NCI-H1436 (cell line): ENCODE measurements around the gene CASZ1.

Source experiments
- DNase-seq: peaks from one replicate; lab custom pipeline; 2025; lab: John Stamatoyannopoulos, UW

Gene CASZ1

GRCh38 chr1:10795276-10796021, 997 bp downstream of the CASZ1 start:
- DNase-seq = no peak

GRCh38 chr1:10794724-10795275, 1.6 kb downstream of the CASZ1 start:
- no peak for DNase-seq

- no peak for DNase-seq
Measured at GRCh38 chr1:10793129-10793651, 3.3 kb downstream of the CASZ1 start.

GRCh38 chr1:10791105-10791951, 5.1 kb downstream of the CASZ1 start:
- peak; percentile 35 for DNase-seq

DNA sequence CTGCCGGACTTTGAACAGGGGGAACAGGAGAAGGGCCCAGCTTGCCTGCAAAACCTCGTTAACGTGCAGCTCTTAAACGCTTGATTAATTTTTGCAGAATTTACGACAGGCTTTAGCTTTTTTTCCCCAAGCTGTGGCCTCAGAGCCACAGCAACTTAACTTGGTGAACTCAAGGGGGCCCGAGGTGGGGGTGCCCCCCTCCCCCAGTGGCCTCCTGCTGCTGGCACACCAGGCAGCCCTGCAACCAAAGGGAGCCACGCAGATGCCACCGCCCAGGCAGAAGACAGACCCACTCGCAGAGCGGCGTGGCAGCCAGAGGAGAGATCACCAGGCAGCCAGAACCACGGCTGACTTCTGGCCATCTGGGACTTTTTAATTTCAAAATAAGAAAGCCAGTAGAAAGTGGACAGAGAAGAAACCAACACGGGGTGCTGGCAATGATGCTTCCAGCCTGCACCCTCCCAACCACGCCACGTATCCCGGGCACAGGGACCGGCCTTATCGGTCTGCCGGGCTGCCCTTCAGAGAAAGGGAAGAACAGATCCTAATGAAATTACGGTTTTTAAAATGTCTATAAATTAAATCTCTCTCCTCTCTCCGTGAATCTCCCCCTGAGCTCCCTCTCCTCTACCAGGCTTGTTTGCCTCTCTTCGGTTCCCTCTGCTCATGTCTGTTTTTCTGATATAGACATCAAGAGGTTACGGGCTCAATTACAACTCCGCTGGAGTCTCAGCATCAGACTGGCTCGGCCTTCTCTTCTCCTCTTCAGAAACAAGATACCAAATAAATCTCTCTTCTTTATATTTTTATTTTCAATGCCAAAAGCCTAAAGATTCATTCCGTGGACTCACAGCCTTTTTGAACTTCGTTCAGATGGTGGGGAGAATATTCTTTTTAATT, 6.4 kb downstream of the CASZ1 start:
- DNase-seq = no peak

- no peak for DNase-seq
Measured at GRCh38 chr1:10789047-10789791, 7.2 kb downstream of the CASZ1 start.

DNA sequence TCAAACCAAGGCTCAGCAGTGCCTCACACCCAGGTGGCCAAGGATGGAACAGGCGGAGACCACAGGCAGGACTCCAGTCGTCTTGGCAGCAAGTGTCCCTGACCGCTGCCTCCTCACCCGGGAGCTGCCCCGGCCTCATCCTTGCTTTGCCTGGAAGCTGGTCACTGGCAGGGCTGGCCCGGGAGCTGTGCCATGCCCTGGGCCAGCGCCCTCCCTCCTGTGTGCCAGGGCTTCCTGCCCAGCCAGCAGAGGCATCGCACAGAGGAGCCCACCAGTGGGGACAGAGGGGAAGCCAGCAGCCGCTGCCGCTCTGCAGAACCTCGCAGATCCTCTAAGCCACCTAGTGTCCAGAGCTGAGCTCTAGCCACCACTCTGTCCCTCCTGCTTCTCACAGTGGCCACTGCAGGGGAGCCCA, 7.8 kb downstream of the CASZ1 start:
- no peak for DNase-seq

DNA sequence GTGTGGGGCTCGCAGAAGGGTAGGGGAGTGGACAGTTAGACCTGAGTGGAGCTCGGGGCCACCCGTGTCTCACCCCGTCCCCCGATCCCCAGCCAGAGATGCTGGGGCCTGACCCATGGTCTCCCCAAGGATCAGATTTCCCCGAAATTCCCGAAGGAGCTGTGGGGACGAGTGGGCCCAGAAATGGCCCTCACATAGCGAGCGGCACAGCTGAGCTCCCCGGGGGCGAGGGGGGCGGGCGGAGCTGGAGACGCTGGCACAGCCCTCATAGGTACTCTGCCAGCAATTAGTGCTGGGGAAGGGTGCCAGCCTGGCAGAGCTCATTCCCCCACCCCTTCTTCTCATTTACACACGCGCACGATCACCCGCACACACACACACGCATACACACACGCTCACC, 9.2 kb downstream of the CASZ1 start:
- peak; percentile 35 for DNase-seq

- no peak for DNase-seq
Measured at GRCh38 chr1:10785728-10786638, 10.5 kb downstream of the CASZ1 start.

GRCh38 chr1:10784998-10785727, 11.3 kb downstream of the CASZ1 start:
- DNase-seq = no peak

DNA sequence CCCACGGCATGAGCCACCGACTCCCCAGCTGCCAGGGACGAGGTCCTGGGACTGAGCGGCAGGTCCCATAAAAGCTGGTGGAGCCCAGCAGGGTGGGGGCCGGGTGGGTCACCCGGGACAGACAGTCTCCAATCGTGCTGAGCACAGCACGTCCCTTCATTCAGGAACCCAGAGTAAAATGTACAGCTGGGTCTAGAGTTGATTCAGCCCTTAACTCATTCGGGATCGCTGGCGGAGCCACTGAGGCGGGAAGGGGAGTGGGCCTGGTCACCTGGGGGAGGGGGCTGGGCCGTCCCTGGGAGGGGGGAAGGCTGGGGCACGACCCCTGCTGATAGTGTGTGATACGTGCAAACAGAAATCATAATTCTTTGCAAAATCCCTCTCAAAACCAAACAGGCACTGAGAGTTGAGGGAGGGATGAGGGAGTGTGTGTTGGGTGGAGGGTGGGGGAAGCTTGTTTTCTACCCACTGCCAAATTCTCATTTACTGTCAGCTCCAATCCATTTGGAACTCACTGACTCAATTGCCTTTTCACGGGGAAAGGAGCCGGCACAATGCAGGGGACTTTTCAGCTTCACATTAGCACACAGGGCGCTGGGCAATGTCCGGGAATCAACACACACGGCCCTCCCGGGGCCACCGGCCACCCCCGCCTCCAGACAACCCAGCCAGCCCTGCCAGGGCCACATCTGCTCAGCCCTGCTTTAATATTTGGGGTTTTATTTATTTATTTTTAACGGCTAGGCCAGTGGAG, 13.8 kb downstream of the CASZ1 start:
- DNase-seq = no peak

GRCh38 chr1:10781137-10781536, 15.3 kb downstream of the CASZ1 start:
- DNase-seq = no peak

DNA sequence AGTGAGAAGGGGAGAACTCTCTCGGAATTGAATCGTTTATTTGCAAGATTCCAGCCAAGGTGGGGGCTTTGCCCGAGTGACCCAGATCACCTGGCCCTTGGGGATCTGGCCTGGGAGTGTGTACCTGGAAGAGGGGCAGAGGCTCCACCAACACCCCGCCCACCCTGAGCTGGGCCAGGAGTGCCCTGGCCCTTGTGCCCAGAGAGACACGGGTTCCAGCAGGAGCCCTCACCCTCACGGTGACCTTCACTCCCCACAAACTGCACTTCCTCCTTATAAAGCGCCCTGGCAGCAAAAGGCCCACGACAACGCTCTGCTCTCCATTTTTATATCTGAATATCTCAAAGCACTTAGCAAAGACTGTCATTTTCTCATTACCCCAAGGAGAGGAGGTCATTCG, 16.6 kb downstream of the CASZ1 start:
- no peak for DNase-seq

GRCh38 chr1:10779201-10779600, 17.2 kb downstream of the CASZ1 start:
- peak; percentile 72 for DNase-seq

DNA sequence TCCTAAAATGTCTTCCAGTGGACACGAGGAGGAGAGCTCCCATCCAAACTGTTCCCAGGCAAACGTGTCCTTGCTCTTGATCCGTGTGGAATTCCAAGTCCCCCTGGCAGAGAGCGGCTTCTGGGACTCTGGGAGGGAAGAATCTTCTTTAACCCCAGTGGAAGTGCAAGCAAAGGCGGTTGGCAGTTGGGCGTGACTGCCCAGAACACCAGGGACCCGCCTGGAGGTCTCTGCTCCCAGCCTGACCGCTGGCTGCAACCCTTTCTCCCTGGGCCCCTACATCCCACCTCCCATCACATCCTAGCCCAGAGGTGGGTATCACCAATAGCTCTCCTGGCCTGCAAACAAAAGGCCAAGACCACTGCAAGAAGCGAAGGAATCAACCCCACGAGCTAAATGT, 17.8 kb downstream of the CASZ1 start:
- DNase-seq = no peak

DNA sequence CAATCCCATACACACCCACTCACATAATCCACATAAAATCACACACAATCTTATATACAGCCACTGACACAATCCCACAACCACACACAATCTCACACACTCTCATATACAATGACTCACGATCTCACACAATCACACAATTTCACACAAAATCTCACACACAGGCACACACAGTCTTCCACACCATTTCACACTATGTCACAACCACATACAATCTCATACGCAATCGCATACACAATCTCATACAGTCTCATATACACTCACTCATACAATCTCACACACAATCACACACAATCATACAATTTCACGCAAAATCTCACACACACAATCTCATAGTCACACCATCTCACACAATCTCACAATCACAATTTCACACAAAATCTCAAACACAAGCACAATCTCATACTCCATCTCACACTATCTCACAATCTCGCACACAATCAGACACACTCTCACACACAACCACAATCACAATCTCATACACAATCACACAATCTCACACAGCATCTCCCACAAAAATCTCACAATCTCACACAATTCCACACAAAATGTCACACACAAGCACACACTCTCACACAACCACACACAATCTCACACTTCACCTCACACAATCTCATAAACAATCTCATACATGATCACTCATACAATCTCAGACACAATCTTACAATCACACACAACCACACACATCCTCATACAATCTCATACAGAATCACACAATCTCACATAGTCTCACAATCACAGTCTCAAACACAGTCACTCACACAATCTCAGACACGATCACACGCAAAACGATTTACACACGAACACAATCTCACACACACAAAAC, 18.5 kb downstream of the CASZ1 start:
- DNase-seq = no peak

DNA sequence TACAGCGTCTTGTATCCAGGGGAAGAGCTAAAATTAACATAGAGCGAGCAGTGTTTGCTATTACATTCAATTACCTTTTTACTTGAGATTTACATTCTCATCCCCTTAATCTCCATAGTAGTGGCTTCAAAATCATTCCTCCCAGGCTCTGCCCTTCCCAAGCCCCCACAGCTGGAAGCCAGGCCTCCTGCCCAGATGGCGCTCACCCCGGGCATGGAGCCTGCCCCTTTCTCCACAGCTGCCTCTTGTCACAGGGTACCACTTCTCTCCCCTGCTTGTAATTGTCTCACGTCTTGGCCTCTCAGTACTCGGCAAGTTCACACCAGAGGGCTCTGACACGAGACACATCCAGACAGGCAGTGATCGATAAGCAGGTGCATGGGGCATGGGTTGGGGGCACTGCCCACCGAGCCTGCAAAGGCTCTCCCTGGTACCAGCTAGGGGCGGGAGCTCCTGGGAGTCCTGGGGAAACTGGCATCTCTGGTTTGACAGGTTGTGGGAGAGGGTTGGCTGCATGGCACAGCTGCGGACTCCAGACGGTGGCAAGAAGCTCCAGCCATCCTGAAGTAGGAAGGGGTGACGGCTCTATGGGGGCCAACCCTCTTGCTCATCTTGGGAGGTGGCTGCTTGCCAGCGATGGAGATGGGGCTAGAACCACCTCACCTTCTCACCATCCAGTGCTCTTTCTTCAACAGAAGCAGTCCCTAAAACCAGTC, 20.1 kb downstream of the CASZ1 start:
- DNase-seq = no peak
